Uterus (tissue), 4 donors: ENCODE data around the gene ZSCAN5B. TPM values are rescaled to one million over a fixed set of nuclear protein-coding genes. Genes with fewer than 3 reads are reported as not detected.

Source experiments
- DNase-seq, 2 donors: peaks; one replicate each; pipeline ENCODE4 v3.0.0-alpha.2; 2019 to 2020
- H3K27ac ChIP-seq, 2 donors: fragments of 200-600 bp; sonication (generic); 1 replicate in 1 of 2; 2 replicates in 1 of 2; pipeline ENCODE4 v1.5.1; 2016 to 2018
- H3K27me3 ChIP-seq, 2 donors: fragments of 200-600 bp; sonication (generic); one replicate each; pipeline ENCODE4 v1.5.1; 2018 to 2019; ENCODE audit warnings: control low read depth in 1 of 2
- H3K36me3 ChIP-seq, 2 donors: fragments of 200-600 bp; sonication (generic); one replicate each; pipeline ENCODE4 v1.5.1; 2019; ENCODE audit warnings: control low read depth in 1 of 2
- H3K4me1 ChIP-seq, 2 donors: fragments of 200-600 bp; sonication (generic); one replicate each; pipeline ENCODE4 v1.5.1; 2018 to 2019; ENCODE audit warnings: control low read depth in 1 of 2
- H3K4me3 ChIP-seq, 2 donors: fragments of 200-600 bp; sonication (generic); 1 replicate in 1 of 2; 2 replicates in 1 of 2; pipeline ENCODE4 v1.5.1; 2018 to 2019; ENCODE audit warnings: mild to moderate bottlenecking in 1 of 2
- H3K9me3 ChIP-seq, 2 donors: fragments of 200-600 bp; sonication (generic); one replicate each; pipeline ENCODE4 v1.5.1; 2019; ENCODE audit warnings: control low read depth in 1 of 2
- CTCF ChIP-seq, 4 experiments: fragments of 200-600 bp in 2 of 4; fragments of 450-650 bp in 2 of 4; sonication (generic) in 2 of 4; IDR thresholded peaks; one replicate each; pipeline ENCODE4 v1.5.1; 2016 to 2019; ENCODE audit warnings: antibody characterized with exemption in 4 of 4, mild to moderate bottlenecking in 2 of 4, moderate library complexity in 1 of 4
- POLR2A ChIP-seq, 2 donors: fragments of 450-650 bp; IDR thresholded peaks; one replicate each; pipeline ENCODE4 v1.6.1; 2016; ENCODE audit warnings: antibody characterized with exemption in 2 of 2, mild to moderate bottlenecking in 1 of 2, moderate library complexity in 1 of 2
- intact Hi-C: fragments of 100-400 bp; cut with DNase I; formaldehyde crosslinking; loops from one replicate; pipeline ENCODE4 v1.15.1; 2023; ENCODE audit warnings: low total_unique reads
- total RNA-seq, 4 donors: library from RNA; depleted of rRNA in 3 of 4; stranded (reverse); fragments of >200 nt in 3 of 4; gene quantifications; one replicate each; pipeline versions ENCODE4 v1.1.0 to v1.2.4, GENCODE V29; 2014 to 2023
- donor health status: DM: yes; HTN: yes; CAD: no.

Gene ZSCAN5B
- total RNA-seq, 4 donors from 2014 or later, result not detected

- TF ChIP-seq CTCF (IDR thresholded peaks at IDR 0.05), result no peak
- no peaks in the 10 kb centered on the region for H3K27me3 ChIP-seq
- no peaks in the 10 kb centered on the region for H3K9me3 ChIP-seq
- no peak for DNase-seq
- H3K4me1 ChIP-seq, result no peaks in the 10 kb centered on the region
- H3K4me3 ChIP-seq, result no peak overlapping the region
- H3K36me3 ChIP-seq, result no peaks in the 10 kb centered on the region
- no peak overlapping the region for H3K27ac ChIP-seq
- intact Hi-C loops, result no loop called here
These were observed 49.5 kb downstream of the ZSCAN5B start for GRCh38 chr19:56148096-56148495.

- TF ChIP-seq CTCF (IDR thresholded peaks at IDR 0.05) (no peak), POLR2A (IDR thresholded peaks at IDR 0.05) (no peak)
- intact Hi-C loops, result no loop called here
- H3K36me3 ChIP-seq, result no peaks in the 10 kb centered on the region
These were observed 50.3 kb downstream of the ZSCAN5B start for GRCh38 chr19:56147307-56147706.

GRCh38 chr19:56146904-56147303 is 50.7 kb downstream of the ZSCAN5B start:
- intact Hi-C loops, result no loop called here

More at GRCh38 chr19:56147307-56147706, 50.3 kb downstream of the ZSCAN5B start:
- H3K4me1 ChIP-seq, result no peaks in the 10 kb centered on the region
- no peak overlapping the region for H3K4me3 ChIP-seq
- no peaks in the 10 kb centered on the region for H3K27me3 ChIP-seq
- no peak for DNase-seq
- H3K9me3 ChIP-seq, result no peaks in the 10 kb centered on the region
- no peak overlapping the region for H3K27ac ChIP-seq

GRCh38 chr19:56145698-56146097 is 51.9 kb downstream of the ZSCAN5B start:
- Histone ChIP-seq H3K4me3 (no peak overlapping the region), H3K27ac (no peak overlapping the region), H3K27me3 (no peaks in the 10 kb centered on the region), H3K4me1 (no peaks in the 10 kb centered on the region), H3K36me3 (no peaks in the 10 kb centered on the region), H3K9me3 (no peaks in the 10 kb centered on the region)
- DNase-seq, result no peak
- TF ChIP-seq CTCF (IDR thresholded peaks at IDR 0.05), result no peak
- TF ChIP-seq POLR2A (IDR thresholded peaks at IDR 0.05), result no peak
- intact Hi-C loops, result no loop called here

More at GRCh38 chr19:56146904-56147303, 50.7 kb downstream of the ZSCAN5B start:
- Histone ChIP-seq H3K4me3 (no peak overlapping the region), H3K9me3 (no peaks in the 10 kb centered on the region), H3K27ac (no peak overlapping the region), H3K27me3 (no peaks in the 10 kb centered on the region), H3K4me1 (no peaks in the 10 kb centered on the region), H3K36me3 (no peaks in the 10 kb centered on the region)
- no peak for DNase-seq
- TF ChIP-seq CTCF (IDR thresholded peaks at IDR 0.05) (no peak), POLR2A (IDR thresholded peaks at IDR 0.05) (no peak)

- Histone ChIP-seq H3K36me3 (no peaks in the 10 kb centered on the region), H3K4me3 (no peak overlapping the region), H3K9me3 (no peaks in the 10 kb centered on the region), H3K27me3 (no peaks in the 10 kb centered on the region), H3K27ac (no peak overlapping the region), H3K4me1 (no peaks in the 10 kb centered on the region)
- TF ChIP-seq CTCF (IDR thresholded peaks at IDR 0.05) (no peak), POLR2A (IDR thresholded peaks at IDR 0.05) (no peak)
- intact Hi-C loops, result no loop called here
- no peak for DNase-seq
These were observed 52.8 kb downstream of the ZSCAN5B start for GRCh38 chr19:56144831-56145230.
